ENCODE measurements around the gene LEP.
"Not testable (repeated sequence)": the region's sequence is repeated elsewhere in the genome, so short reads cannot be mapped to it uniquely, and the experiment has no call there.

The LEP gene

DNA sequence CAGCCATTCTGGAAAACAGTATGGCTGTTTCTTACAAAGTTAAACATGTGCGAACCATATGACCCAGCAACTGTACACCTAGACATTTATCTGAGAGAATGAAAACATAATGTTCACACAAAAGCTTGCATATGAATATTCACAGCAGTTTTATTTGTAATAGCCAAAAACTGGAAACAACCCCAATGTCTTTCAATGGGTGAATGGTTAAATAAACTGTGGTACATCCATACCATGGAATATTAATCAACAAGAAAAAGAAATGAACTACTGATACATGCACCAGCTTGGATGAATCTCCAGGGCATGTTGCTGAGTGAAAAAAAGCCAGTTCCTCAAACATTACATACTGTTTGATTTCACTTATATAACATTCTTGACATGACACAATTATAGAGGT, 37.3 kb downstream of the LEP start:
- DNase-seq: no peak

DNA sequence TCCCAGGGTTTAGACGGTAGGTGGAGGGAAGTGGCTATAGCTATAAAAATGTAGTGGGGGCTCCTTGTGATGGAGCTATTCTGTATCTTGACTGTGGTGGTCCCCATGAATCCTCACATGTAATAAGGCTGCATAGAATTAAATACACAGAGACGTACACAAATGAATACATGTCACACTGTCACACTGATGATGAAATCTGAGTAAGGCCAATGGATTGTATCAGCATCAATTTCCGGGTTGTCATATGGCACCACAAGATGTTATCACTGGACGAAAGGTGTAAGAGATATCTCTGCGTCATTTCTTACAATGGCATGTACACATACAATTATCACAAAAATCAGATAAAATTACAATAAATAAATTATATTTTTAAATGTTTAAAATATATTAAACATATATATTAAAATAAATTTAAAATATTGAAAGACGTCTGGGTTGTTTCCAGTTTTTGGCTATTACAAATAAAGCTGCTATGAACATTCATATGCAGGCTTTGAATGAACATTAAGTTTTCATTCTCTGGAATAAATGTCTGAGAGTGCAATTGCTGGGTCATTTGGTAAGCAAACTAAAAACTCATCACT, 38.1 kb downstream of the LEP start:
- DNase-seq: no peak

- DNase-seq: not testable (repeated sequence)
Observed at GRCh38 chr7:128280451-128280850, 39.4 kb downstream of the LEP start.

DNA sequence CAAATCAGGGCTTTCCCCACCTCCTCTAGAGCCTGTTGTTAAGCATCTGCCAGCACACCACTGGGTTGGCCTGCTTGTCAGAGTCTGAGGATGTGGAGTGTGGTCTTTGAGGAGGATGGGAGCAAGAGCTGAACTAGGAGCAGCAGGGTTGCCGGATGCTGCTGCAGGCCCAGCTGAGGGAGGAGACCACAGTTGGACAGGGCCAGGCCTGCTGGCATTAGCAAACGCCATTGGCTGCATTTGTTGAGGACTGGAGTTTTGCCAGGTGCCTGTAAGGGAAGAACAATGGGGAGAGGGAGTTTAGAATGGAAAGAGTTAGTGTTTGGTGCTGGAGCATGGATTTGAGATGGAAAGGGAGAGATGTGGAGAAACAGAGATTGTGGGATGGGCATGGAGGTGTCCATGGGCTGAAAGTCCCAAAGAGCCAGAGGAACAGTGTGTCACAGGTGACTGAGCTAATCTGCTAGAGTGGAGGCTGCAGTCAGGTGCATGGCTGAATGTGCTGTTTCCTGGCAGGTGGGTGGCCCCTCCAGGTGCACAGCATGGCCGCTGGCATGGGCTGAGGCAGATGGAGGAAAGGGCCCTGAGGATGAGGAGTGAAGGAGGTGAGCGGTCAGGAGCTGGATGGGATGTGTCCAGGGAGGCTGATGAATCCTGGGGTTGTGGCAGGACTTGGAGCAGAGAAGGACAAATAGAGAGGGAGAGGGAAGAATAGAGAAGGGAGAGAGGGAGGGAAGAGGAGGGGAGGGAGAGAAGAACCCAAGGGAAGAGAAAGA, 40.7 kb downstream of the LEP start:
- DNase-seq: no peak

- no peak for DNase-seq
Observed at GRCh38 chr7:128284102-128284501, 43.0 kb downstream of the LEP start.

GRCh38 chr7:128287556-128287955, 46.5 kb downstream of the LEP start:
- DNase-seq: no peak

DNA sequence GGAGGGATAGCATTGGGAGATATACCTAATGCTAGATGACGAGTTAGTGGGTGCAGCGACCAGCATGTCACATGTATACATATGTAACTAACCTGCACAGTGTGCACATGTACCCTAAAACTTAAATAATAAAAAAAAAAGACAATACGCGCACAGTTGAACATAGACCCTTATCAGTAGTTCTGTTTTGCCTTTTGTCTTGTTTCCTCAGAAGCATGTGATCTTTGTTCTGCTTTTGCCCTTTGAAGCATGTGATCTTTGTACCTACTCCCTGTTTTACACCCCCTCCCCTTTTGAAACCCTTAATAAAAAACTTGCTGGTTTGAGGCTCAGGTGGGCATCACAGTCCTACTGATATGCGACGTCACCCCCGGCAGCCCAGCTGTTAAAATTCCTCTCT, 56.9 kb downstream of the LEP start:
- not testable (repeated sequence) for DNase-seq

DNA sequence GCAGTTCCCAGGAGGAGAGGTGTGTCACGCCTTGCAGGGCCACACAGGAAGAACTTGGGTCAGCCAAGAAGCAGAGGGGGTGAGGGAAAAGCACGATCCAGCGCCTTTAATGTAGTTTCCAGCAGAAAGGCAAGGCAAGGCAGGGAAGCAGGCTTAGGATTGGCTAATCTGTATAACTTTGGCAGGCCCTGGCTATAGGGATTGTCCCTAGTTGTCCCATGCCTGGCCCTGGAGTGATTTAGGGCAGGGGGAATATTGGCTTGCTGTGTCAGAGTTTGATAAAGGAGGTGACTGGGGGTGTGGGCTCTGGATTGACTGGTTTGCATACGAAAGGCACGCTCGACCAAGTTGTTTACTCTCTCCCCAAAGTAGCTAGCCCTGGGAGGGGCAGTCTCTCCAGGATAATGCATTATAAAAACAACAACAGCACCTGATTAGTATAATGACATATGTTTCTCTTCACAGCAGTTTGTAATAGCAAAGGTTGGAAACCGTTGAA, 58.1 kb downstream of the LEP start:
- DNase-seq: no peak

DNA sequence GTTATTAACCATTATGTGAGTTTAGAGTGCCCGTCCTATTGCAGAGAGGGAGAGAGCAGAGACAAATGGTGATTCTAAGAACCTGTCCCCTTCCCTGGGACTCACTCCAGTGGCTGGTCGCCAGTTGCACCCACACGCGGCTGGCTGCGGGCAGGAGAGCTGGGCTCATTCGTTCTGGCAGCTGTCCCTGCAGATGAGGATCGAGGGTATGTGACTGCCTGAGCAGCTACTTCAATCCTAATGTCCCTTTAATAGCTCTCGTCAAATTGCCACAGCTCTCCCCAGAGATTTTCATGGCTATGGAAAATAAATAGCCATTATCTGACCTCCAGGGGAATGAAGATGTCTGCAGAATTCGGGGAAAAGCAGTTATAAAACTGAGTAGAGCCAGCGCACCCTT, 61.1 kb downstream of the LEP start:
- DNase-seq: no peak

DNA sequence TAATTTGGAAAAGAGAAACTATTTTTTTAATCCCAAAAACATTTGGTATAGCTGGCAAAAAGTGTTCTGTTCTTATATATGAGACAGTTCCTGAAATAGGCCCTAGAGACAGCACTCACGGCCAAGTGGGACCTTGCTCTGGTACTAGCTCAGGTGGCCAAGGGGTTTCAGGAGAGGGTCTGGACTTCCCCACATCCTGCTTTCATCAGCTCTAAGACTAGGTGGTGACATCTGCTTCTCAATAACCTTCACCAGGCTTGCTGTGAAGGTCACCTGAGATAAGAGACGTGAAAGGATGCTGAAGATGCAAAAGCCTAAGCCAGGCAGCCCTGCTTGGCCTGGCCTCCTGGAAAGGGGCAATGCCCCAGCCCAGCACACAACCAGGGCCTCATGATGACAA, 62.1 kb downstream of the LEP start:
- no peak for DNase-seq

DNA sequence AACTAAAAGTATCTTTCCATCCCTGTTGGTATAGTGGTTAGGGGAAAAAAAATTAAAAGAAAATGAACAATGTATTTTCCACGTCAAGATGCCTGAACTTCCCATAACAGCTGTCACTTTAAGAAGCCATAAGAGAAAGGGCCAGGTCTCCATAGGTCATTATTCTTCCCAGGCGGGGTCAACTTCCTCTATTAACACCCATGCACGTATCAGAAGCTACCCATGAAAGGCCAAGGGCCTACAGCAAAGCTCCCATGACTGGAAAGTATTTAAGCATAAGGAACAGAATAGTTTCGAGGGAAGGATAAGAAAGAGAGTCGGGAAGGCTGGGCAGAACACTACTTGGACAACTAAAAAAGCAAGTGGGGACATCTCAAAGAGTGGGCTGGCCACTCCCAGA, 62.6 kb downstream of the LEP start:
- no peak for DNase-seq

DNA sequence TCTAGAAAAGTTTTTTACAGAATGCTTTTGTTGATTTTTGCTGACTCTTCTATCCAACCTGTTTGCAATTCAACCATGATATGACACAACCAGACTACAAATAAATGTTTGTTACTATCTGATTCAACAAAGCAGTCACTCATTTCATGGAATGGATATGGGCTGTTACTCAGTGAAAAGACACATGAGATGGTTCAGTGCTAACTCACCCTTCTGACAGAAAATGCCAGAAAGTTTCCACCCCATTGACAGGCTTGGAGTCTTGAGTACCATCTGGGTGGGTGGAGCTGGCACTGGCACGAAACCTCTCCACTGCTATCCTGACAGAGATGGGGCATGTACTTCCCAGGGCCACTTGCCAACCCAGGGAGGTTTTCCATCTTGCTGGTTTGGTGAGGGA, 63.1 kb downstream of the LEP start:
- DNase-seq: no peak

DNA sequence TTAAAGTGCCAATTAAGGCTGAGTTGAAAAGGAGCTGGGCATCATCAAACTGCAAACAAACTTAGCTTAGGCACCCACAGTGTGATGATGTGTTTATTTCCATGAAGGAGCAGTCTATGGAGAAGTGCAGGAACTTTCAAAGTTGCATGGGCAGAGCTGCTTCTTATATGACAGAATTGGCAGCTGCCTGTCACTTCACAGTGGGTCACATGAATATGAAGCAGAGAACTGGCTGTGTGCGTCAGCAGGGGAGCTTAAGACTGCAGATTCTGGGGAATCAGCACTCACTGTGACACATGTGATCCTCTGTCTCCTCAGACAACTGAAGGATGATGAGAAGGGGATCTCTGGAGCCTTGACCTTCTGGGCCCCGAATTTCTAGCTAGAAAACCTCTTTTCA, 66.0 kb downstream of the LEP start:
- no peak for DNase-seq

All from fibroblast of skin of right biceps (primary cell).